ENCODE results near the gene SMIM10.
"Not testable (repeated sequence)": the region's sequence is repeated elsewhere in the genome, so short reads cannot be mapped to it uniquely, and the experiment has no call there.

SMIM10 gene

GRCh38 chrX:135010921-135011320 is 20.1 kb downstream of the SMIM10 start:
- Histone ChIP-seq H3K4me2 (ENCODE audit: low read depth, low read length, poor library complexity, severe bottlenecking) (no peak overlapping the region), H2AFZ (ENCODE audit: low read length) (no peak overlapping the region), H3K9me2 (replicated peaks; ENCODE audit: low read depth, low read length) (no peaks in the 10 kb centered on the region), H3K9me3 (ENCODE audit: insufficient read depth, low read depth, low read length) (no peaks in the 10 kb centered on the region), H3K79me2 (ENCODE audit: insufficient read depth, low read length) (no peaks in the 10 kb centered on the region), H3K36me3 (ENCODE audit: insufficient read depth, low read length) (no peaks in the 10 kb centered on the region), H3K4me3 (ENCODE audit: low read length, poor library complexity, severe bottlenecking) (no peak overlapping the region), H3K9ac (ENCODE audit: low read depth, low read length, poor library complexity, severe bottlenecking) (no peak overlapping the region), H3K4me1 (ENCODE audit: insufficient read depth, low read length, poor library complexity, severe bottlenecking) (no peaks in the 10 kb centered on the region), H3K27me3 (ENCODE audit: insufficient read depth, low read length, poor library complexity, severe bottlenecking) (no peaks in the 10 kb centered on the region), H4K20me1 (ENCODE audit: insufficient read depth, low read length, poor library complexity, severe bottlenecking) (no peaks in the 10 kb centered on the region), H3F3A (ENCODE audit: low read depth) (no peaks in the 10 kb centered on the region)
- TF ChIP-seq CTCF (conservative IDR thresholded peaks at IDR 0.05; ENCODE audit: low read length) (no peak), EZH2phosphoT487 (IDR thresholded peaks at IDR 0.05; ENCODE audit: borderline replicate concordance) (no peak)

- Histone ChIP-seq H2AFZ (ENCODE audit: low read length) (no peak overlapping the region), H3K4me2 (ENCODE audit: low read depth, low read length, poor library complexity, severe bottlenecking) (no peak overlapping the region), H3K9ac (ENCODE audit: low read depth, low read length, poor library complexity, severe bottlenecking) (no peak overlapping the region), H3K4me1 (ENCODE audit: insufficient read depth, low read length, poor library complexity, severe bottlenecking) (no peaks in the 10 kb centered on the region), H3K9me3 (ENCODE audit: insufficient read depth, low read depth, low read length) (no peaks in the 10 kb centered on the region), H4K20me1 (ENCODE audit: insufficient read depth, low read length, poor library complexity, severe bottlenecking) (no peaks in the 10 kb centered on the region), H3K27me3 (ENCODE audit: insufficient read depth, low read length, poor library complexity, severe bottlenecking) (no peaks in the 10 kb centered on the region), H3K79me2 (ENCODE audit: insufficient read depth, low read length) (no peaks in the 10 kb centered on the region), H3K9me2 (replicated peaks; ENCODE audit: low read depth, low read length) (no peaks in the 10 kb centered on the region), H3F3A (ENCODE audit: low read depth) (no peaks in the 10 kb centered on the region), H3K36me3 (ENCODE audit: insufficient read depth, low read length) (no peaks in the 10 kb centered on the region), H3K4me3 (ENCODE audit: low read length, poor library complexity, severe bottlenecking) (no peak overlapping the region)
- TF ChIP-seq EZH2phosphoT487 (IDR thresholded peaks at IDR 0.05; ENCODE audit: borderline replicate concordance), result no peak
- no peak for TF ChIP-seq CTCF (conservative IDR thresholded peaks at IDR 0.05; ENCODE audit: low read length)
These were observed 24.9 kb downstream of the SMIM10 start for GRCh38 chrX:135015523-135016245.

- not testable (repeated sequence) for H3K9me3 ChIP-seq (ENCODE audit: insufficient read depth, low read depth, low read length); H3K27me3 ChIP-seq (ENCODE audit: insufficient read depth, low read length, poor library complexity, severe bottlenecking); H3K4me2 ChIP-seq (ENCODE audit: low read depth, low read length, poor library complexity, severe bottlenecking); H3K36me3 ChIP-seq (ENCODE audit: insufficient read depth, low read length); H3K4me3 ChIP-seq (ENCODE audit: low read length, poor library complexity, severe bottlenecking); H3K4me1 ChIP-seq (ENCODE audit: insufficient read depth, low read length, poor library complexity, severe bottlenecking); H3K79me2 ChIP-seq (ENCODE audit: insufficient read depth, low read length); H4K20me1 ChIP-seq (ENCODE audit: insufficient read depth, low read length, poor library complexity, severe bottlenecking); H3K9ac ChIP-seq (ENCODE audit: low read depth, low read length, poor library complexity, severe bottlenecking); H3F3A ChIP-seq (ENCODE audit: low read depth); H2AFZ ChIP-seq (ENCODE audit: low read length); H3K9me2 ChIP-seq (replicated peaks; ENCODE audit: low read depth, low read length)
These were observed 29.1 kb downstream of the SMIM10 start for GRCh38 chrX:135019890-135020289.

- not testable (repeated sequence) for H3K9me3 ChIP-seq (ENCODE audit: insufficient read depth, low read depth, low read length); H4K20me1 ChIP-seq (ENCODE audit: insufficient read depth, low read length, poor library complexity, severe bottlenecking); H3K4me3 ChIP-seq (ENCODE audit: low read length, poor library complexity, severe bottlenecking); H3K4me2 ChIP-seq (ENCODE audit: low read depth, low read length, poor library complexity, severe bottlenecking); H3F3A ChIP-seq (ENCODE audit: low read depth); H3K9me2 ChIP-seq (replicated peaks; ENCODE audit: low read depth, low read length); H3K79me2 ChIP-seq (ENCODE audit: insufficient read depth, low read length); H3K36me3 ChIP-seq (ENCODE audit: insufficient read depth, low read length); H3K9ac ChIP-seq (ENCODE audit: low read depth, low read length, poor library complexity, severe bottlenecking); H3K4me1 ChIP-seq (ENCODE audit: insufficient read depth, low read length, poor library complexity, severe bottlenecking); H3K27me3 ChIP-seq (ENCODE audit: insufficient read depth, low read length, poor library complexity, severe bottlenecking); H2AFZ ChIP-seq (ENCODE audit: low read length)
These were observed 33.0 kb downstream of the SMIM10 start for GRCh38 chrX:135023791-135024190.

All from Loucy (cell line).